ENCODE measurements around the gene RCAN1.

DNA sequence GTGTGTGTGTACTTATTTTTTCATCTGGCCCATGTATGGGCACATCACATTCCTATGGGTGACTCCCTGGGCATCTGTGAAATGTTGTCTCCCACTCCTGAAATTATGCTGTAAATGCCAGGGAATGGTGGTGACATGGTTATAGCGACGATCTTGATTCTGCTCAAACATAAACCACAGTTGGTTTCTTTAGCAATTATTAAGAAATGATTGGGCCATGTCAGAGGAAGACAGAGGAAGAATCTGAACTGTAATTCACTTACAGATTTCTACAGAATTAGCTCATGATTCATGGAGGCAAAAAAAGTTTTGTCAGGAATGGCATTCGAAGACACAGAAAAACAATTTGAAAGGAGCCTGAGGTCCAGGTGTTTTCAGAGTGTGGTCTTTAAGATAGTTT, 77.1 kb downstream of the RCAN1 start:
- TF ChIP-seq, protein P1, sequence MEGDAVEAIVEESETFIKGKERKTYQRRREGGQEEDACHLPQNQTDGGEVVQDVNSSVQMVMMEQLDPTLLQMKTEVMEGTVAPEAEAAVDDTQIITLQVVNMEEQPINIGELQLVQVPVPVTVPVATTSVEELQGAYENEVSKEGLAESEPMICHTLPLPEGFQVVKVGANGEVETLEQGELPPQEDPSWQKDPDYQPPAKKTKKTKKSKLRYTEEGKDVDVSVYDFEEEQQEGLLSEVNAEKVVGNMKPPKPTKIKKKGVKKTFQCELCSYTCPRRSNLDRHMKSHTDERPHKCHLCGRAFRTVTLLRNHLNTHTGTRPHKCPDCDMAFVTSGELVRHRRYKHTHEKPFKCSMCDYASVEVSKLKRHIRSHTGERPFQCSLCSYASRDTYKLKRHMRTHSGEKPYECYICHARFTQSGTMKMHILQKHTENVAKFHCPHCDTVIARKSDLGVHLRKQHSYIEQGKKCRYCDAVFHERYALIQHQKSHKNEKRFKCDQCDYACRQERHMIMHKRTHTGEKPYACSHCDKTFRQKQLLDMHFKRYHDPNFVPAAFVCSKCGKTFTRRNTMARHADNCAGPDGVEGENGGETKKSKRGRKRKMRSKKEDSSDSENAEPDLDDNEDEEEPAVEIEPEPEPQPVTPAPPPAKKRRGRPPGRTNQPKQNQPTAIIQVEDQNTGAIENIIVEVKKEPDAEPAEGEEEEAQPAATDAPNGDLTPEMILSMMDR (IDR thresholded peaks at IDR 0.05; ENCODE audit: insufficient read depth, low read depth, low read length) = no peak
- TF ChIP-seq EZH2 (IDR thresholded peaks at IDR 0.05; ENCODE audit: insufficient read depth, low read length) = no peak
